Thoracic aorta (tissue), 2 donors: Measurements from ENCODE around the gene PSENEN. TPM values are rescaled to one million over a fixed set of nuclear protein-coding genes. Genes with fewer than 3 reads are reported as not detected.

Experiments
- ATAC-seq: fragments of 150-250 bp; one replicate; pipeline ENCODE4 v1.8.0; 2017; ENCODE audit warnings: low read depth; ENCODE audit not compliant: insufficient number of reproducible peaks, low FRiP score
- DNase-seq: peaks from one replicate; pipeline ENCODE4 v3.0.0-alpha.2; 2020; ENCODE audit warnings: low spot score
- H3K27ac ChIP-seq, 2 donors: fragments of 200-600 bp; sonication (generic); 1 replicate in 1 of 2; 2 replicates in 1 of 2; pipeline ENCODE4 v1.5.1; 2016; ENCODE audit warnings: mild to moderate bottlenecking in 2 of 2, moderate library complexity in 2 of 2
- H3K27me3 ChIP-seq: fragments of 200-600 bp; sonication (generic); replicated peaks from 2 replicates; pipeline ENCODE4 v1.6.0; 2016; ENCODE audit warnings: mild to moderate bottlenecking; ENCODE audit not compliant: insufficient read depth
- H3K36me3 ChIP-seq: fragments of 200-600 bp; sonication (generic); one replicate; pipeline ENCODE4 v1.5.1; 2016
- H3K4me1 ChIP-seq, 2 donors: fragments of 200-600 bp; sonication (generic); 1 replicate in 1 of 2; 2 replicates in 1 of 2; pipeline versions ENCODE4 v1.5.1 to v1.6.0; 2016; ENCODE audit warnings: low read depth in 2 of 2, mild to moderate bottlenecking in 1 of 2; ENCODE audit not compliant: control insufficient read depth in 1 of 2
- H3K4me3 ChIP-seq: fragments of 200-600 bp; sonication (generic); 2 replicates; pipeline ENCODE4 v1.5.1; 2016; ENCODE audit warnings: mild to moderate bottlenecking
- H3K9me3 ChIP-seq: fragments of 200-600 bp; sonication (generic); 2 replicates; pipeline ENCODE4 v1.5.1; 2016
- CTCF ChIP-seq: fragments of 200-600 bp; sonication (generic); IDR thresholded peaks from one replicate; pipeline ENCODE4 v1.5.1; 2019; ENCODE audit warnings: antibody characterized with exemption
- total RNA-seq, 2 donors: library from RNA; depleted of rRNA; stranded (reverse); fragments of >200 nt; gene quantifications; one replicate each; pipeline versions ENCODE4 v1.1.0 to v1.2.3, GENCODE V29; 2016

The PSENEN gene
- total RNA-seq, 2 donors from 2014 or later = 25.5 to 30.1 TPM

DNA sequence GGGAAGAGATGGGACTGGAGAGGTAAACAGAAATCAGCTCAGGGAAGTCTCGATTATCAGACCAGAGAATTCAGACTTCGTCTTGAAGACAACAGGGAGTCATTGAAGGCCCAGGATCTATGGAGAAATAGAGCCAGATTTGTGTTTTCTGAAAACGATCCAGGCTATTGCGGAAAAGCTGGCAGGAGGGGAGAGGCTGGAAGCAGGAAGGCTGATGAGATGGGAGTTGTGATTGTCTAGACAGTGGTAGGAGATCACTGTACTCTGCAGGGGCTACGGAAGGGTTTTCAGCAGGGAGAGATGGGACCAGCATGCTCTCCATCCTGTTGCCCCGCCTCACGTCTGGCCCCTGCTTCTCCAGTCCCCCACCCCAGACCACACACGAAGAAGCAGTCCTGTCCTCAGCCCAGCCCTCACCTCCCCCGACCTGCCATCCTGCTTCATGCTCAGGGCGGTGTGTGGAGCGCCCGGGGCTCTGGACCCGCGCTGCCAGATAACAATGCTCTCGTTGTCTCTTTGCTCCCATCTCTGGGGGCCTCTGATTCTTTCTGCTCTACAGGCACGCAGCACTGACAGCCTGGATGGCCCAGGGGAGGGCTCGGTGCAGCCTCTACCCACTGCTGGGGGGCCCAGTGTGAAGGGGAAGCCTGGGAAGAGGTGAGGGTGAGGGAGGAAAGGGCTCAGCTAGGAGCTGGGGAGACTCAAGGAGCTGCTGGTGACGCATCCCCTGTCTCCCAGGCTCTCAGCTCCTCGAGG lies 31.8 kb downstream of the PSENEN start:
- Histone ChIP-seq H3K27me3 (no peaks in the 10 kb centered on the region), H3K4me3 (no peak overlapping the region), H3K27ac (no peak overlapping the region), H3K9me3 (no peaks in the 10 kb centered on the region), H3K36me3 (peaks cover 11% of the 10 kb centered on the region), H3K4me1 (peaks cover 8 to 12% of the 10 kb centered on the region in 2 donors)
- no peak for TF ChIP-seq CTCF
- DNase-seq (no peak), ATAC-seq (no peak)

GRCh38 chr19:35777961-35778360 lies 32.5 kb downstream of the PSENEN start:
- no peak for TF ChIP-seq CTCF
- ATAC-seq = no peak
- no peak overlapping the region for H3K4me3 ChIP-seq
- peaks cover 14% of the 10 kb centered on the region for H3K36me3 ChIP-seq
- no peak overlapping the region for H3K27ac ChIP-seq
- H3K27me3 ChIP-seq = no peaks in the 10 kb centered on the region
- H3K9me3 ChIP-seq = no peaks in the 10 kb centered on the region
- H3K4me1 ChIP-seq = peaks cover 8 to 12% of the 10 kb centered on the region in 2 donors
- no peak for DNase-seq

DNA sequence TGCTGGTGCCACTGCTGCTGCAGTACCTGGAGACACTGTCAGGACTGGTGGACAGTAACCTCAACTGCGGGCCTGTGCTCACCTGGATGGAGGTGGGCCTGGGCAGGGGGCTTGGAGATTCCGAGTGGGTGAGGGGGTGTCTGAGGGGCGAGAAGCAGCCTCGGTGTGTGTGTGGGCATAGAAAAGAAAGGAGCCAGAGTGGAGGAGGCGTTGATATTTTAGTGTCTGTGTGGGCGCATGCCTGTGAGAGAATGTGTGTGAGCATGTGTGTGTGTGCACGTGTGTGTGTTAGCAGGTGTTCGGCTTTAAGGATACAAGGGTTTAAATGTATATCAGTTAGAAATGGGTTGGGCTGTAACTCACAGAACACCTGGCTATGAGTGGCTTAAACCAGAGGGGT lies 33.6 kb downstream of the PSENEN start:
- no peak overlapping the region for H3K27ac ChIP-seq
- DNase-seq (no peak), ATAC-seq (no peak)
- H3K9me3 ChIP-seq = no peaks in the 10 kb centered on the region
- H3K4me3 ChIP-seq = no peak overlapping the region
- no peak for TF ChIP-seq CTCF
- H3K27me3 ChIP-seq = no peaks in the 10 kb centered on the region
- peaks cover 14% of the 10 kb centered on the region for H3K36me3 ChIP-seq
- H3K4me1 ChIP-seq = peaks cover 8 to 12% of the 10 kb centered on the region in 2 donors

- ATAC-seq = no peak
- Histone ChIP-seq H3K27me3 (no peaks in the 10 kb centered on the region), H3K4me3 (no peak overlapping the region), H3K9me3 (no peaks in the 10 kb centered on the region), H3K27ac (no peak overlapping the region), H3K36me3 (peaks cover 18% of the 10 kb centered on the region), H3K4me1 (peaks cover 7 to 8% of the 10 kb centered on the region in 2 donors)
- no peak for DNase-seq
- no peak for TF ChIP-seq CTCF
These were observed 34.6 kb downstream of the PSENEN start for GRCh38 chr19:35780058-35780457.

GRCh38 chr19:35780717-35781116 lies 35.3 kb downstream of the PSENEN start:
- no peak for TF ChIP-seq CTCF
- DNase-seq (no peak), ATAC-seq (no peak)
- no peaks in the 10 kb centered on the region for H3K27me3 ChIP-seq
- peaks cover 21% of the 10 kb centered on the region for H3K36me3 ChIP-seq
- H3K27ac ChIP-seq = no peak overlapping the region
- no peak overlapping the region for H3K4me3 ChIP-seq
- no peaks in the 10 kb centered on the region for H3K9me3 ChIP-seq
- peaks cover 7 to 8% of the 10 kb centered on the region in 2 donors for H3K4me1 ChIP-seq
